HCT116 (cell line): ENCODE measurements around the gene ZEB2. TPM values are rescaled to one million over a fixed set of nuclear protein-coding genes. Genes with fewer than 3 reads are reported as not detected.

ENCODE experiments used
- ATAC-seq: fragments of 200-7000 bp; cut with Tn5 transposase; 2 replicates; pipeline ENCODE4 v1.9.1; 2020; ENCODE audit warnings: mild to moderate bottlenecking, moderate library complexity
- BruUV-seq: library from RNA; stranded (reverse); fragments of 400-500 nt; replicated peaks from 2 replicates; lab custom pipeline; 2021; lab: Mats Ljungman, UMichigan
- CTCF ChIA-PET: fragments of 300-600 bp; sonication (Branson Sonifier 250); formaldehyde crosslinking; loops from one replicate; lab custom pipeline; 2021; ENCODE audit warnings: antibody characterized with exemption; lab: Charles Lee
- POLR2A ChIA-PET: fragments of 300-600, 350-600 bp; sonication (Branson Sonifier 250); formaldehyde crosslinking; loops from one replicate; lab custom pipeline; 2021; ENCODE audit warnings: antibody characterized with exemption; lab: Charles Lee
- RAD21 ChIA-PET, 2 experiments: fragments of 300-600 bp; sonication (Branson Sonifier 250); formaldehyde crosslinking; loops; one replicate each; lab custom pipeline; 2023; ENCODE audit warnings: low total read pairs in 2 of 2; ENCODE audit not compliant: uncharacterized antibody in 2 of 2, unreplicated experiment in 2 of 2, low non-redundant PET in 1 of 2; lab: Charles Lee
- DNase-seq: peaks from one replicate; pipeline ENCODE4 v3.0.0-alpha.2; 2010; ENCODE audit warnings: low read depth, low spot score
- H2AFZ ChIP-seq: fragments of 200-600 bp; shearing (Covaris generic), sonication (generic); 2 replicates; pipeline ENCODE4 v1.6.1; 2017; ENCODE audit warnings: low read depth, mixed run types, mixed read lengths, antibody characterized with exemption, low read length; ENCODE audit not compliant: poor library complexity, severe bottlenecking
- H3K27ac ChIP-seq: 2 replicates; pipeline ENCODE4 v1.5.1; 2012; ENCODE audit warnings: low read depth, low read length
- H3K27me3 ChIP-seq: fragments of 200-600 bp; sonication (generic); 2 replicates; pipeline ENCODE4 v1.6.1; 2016; ENCODE audit warnings: mixed run types, low read length, mixed read lengths; ENCODE audit not compliant: insufficient read depth
- H3K36me3 ChIP-seq, 2 experiments: fragments of 200-500 bp in 1 of 2; fragments of 200-600 bp in 1 of 2; sonication (Bioruptor generic) in 1 of 2; sonication (generic) in 1 of 2; 2 replicates each; pipeline versions ENCODE4 v1.5.1 to v1.6.1; 2014 to 2016; ENCODE audit warnings: low read length in 2 of 2, inconsistent platforms in 1 of 2, mixed read lengths in 1 of 2, mixed run types in 1 of 2; ENCODE audit not compliant: insufficient read depth in 2 of 2, control insufficient read depth in 1 of 2
- H3K4me1 ChIP-seq, 2 experiments: fragments of 200-600 bp in 1 of 2; sonication (generic) in 1 of 2; 2 replicates each; pipeline versions ENCODE4 v1.5.1 to v1.6.1; 2012 to 2017; ENCODE audit warnings: low read length in 2 of 2, inconsistent platforms in 1 of 2, mild to moderate bottlenecking in 1 of 2, mixed read lengths in 1 of 2, mixed run types in 1 of 2, moderate library complexity in 1 of 2; ENCODE audit not compliant: insufficient read depth in 2 of 2, control insufficient read depth in 1 of 2
- H3K4me2 ChIP-seq: fragments of 200-600 bp; sonication (generic); 2 replicates; pipeline ENCODE4 v1.6.1; 2017; ENCODE audit warnings: mixed run types, low read length, mixed read lengths
- H3K4me3 ChIP-seq, 2 experiments: fragments of 200-600 bp in 1 of 2; sonication (generic) in 1 of 2; replicated peaks in 1 of 2; 2 replicates each; pipeline ENCODE4 v1.5.1; 2011 to 2016; ENCODE audit warnings: low read length in 2 of 2, control low read depth in 1 of 2, low read depth in 1 of 2, mild to moderate bottlenecking in 1 of 2, mixed read lengths in 1 of 2, mixed run types in 1 of 2
- H3K79me2 ChIP-seq: fragments of 200-600 bp; sonication (generic); 2 replicates; pipeline ENCODE4 v1.6.1; 2017; ENCODE audit warnings: mild to moderate bottlenecking, mixed run types, low read length, moderate library complexity, mixed read lengths; ENCODE audit not compliant: insufficient read depth
- H3K9ac ChIP-seq: fragments of 200-600 bp; sonication (generic); 2 replicates; pipeline ENCODE4 v1.6.1; 2016; ENCODE audit warnings: low read length, mixed read lengths
- H3K9me2 ChIP-seq: fragments of 200-600 bp; sonication (generic), shearing (Covaris generic); 2 replicates; pipeline ENCODE4 v1.6.1; 2017; ENCODE audit warnings: mixed run types, mild to moderate bottlenecking, moderate library complexity; ENCODE audit not compliant: insufficient read depth
- H3K9me3 ChIP-seq, 2 experiments: fragments of 200-500 bp in 1 of 2; fragments of 200-600 bp in 1 of 2; sonication (Bioruptor generic) in 1 of 2; sonication (generic) in 1 of 2; 2 replicates each; pipeline ENCODE4 v1.6.1; 2014 to 2017; ENCODE audit warnings: low read length in 2 of 2, mixed read lengths in 2 of 2, inconsistent platforms in 1 of 2, low read depth in 1 of 2, mild to moderate bottlenecking in 1 of 2, mixed run types in 1 of 2, moderate library complexity in 1 of 2; ENCODE audit not compliant: control insufficient read depth in 1 of 2, insufficient read depth in 1 of 2
- H4K20me1 ChIP-seq: fragments of 200-600 bp; sonication (generic), shearing (Covaris generic); 2 replicates; pipeline ENCODE4 v1.6.1; 2017; ENCODE audit warnings: mixed run types, mild to moderate bottlenecking, moderate library complexity; ENCODE audit not compliant: insufficient read depth
- CBX3 ChIP-seq: IDR thresholded peaks from 2 replicates; pipeline ENCODE4 v1.6.1; 2012; ENCODE audit warnings: low read depth
- CEBPB ChIP-seq: IDR thresholded peaks from 2 replicates; pipeline ENCODE4 v1.6.1; 2012; ENCODE audit warnings: low read depth
- ELF1 ChIP-seq: IDR thresholded peaks from 2 replicates; pipeline ENCODE4 v1.6.1; 2012; ENCODE audit warnings: low read depth, borderline replicate concordance
- EZH2phosphoT487 ChIP-seq: fragments of 200-600 bp; IDR thresholded peaks from 2 replicates; pipeline ENCODE4 v1.6.1; 2018; ENCODE audit warnings: antibody characterized with exemption, borderline replicate concordance
- FOSL1 ChIP-seq: IDR thresholded peaks from 2 replicates; pipeline ENCODE4 v1.6.1; 2012; ENCODE audit warnings: low read depth
- RAD21 ChIP-seq: IDR thresholded peaks from 2 replicates; pipeline ENCODE4 v1.6.1; 2012; ENCODE audit warnings: low read depth, mild to moderate bottlenecking
- SP1 ChIP-seq: IDR thresholded peaks from 2 replicates; pipeline ENCODE4 v1.6.1; 2012; ENCODE audit warnings: low read depth
- TCF7L2 ChIP-seq: IDR thresholded peaks from 2 replicates; pipeline ENCODE4 v1.7.0; 2011; ENCODE audit warnings: borderline replicate concordance, inconsistent platforms; ENCODE audit not compliant: insufficient read depth, insufficient read length; ENCODE audit errors: extremely low read depth
- YY1 ChIP-seq: IDR thresholded peaks from 2 replicates; pipeline ENCODE4 v1.6.1; 2011; ENCODE audit warnings: low read length, low read depth, moderate library complexity, mild to moderate bottlenecking; ENCODE audit not compliant: insufficient replicate concordance; ENCODE audit errors: extremely low read depth
- ZNF274 ChIP-seq: fragments of 200-500 bp; sonication (Bioruptor generic); IDR thresholded peaks from 2 replicates; pipeline ENCODE4 v1.6.1; 2014; ENCODE audit warnings: mild to moderate bottlenecking, low read depth, low read length, inconsistent platforms
- intact Hi-C: fragments of 100-400 bp; cut with micrococcal nuclease; formaldehyde crosslinking; loops from 2 replicates; pipeline ENCODE4 v1.10.0; 2022
- total RNA-seq: library from RNA; stranded (reverse); gene quantifications from one replicate; pipeline ENCODE4 v1.2.1, GENCODE V29; 2021; ENCODE audit not compliant: unreplicated experiment
- TF ChIP-seq, protein P1 (sequence below): IDR thresholded peaks from 2 replicates; pipeline ENCODE4 v1.6.1; 2011; ENCODE audit warnings: mild to moderate bottlenecking, low read length, moderate library complexity; ENCODE audit not compliant: insufficient replicate concordance; ENCODE audit errors: extremely low read depth
- TF ChIP-seq, protein P2 (sequence below): IDR thresholded peaks from 2 replicates; pipeline ENCODE4 v1.6.1; 2012; ENCODE audit warnings: low read depth
- TF ChIP-seq, protein P3 (sequence below): IDR thresholded peaks from 2 replicates; pipeline ENCODE4 v1.6.1; 2012

Gene ZEB2
- total RNA-seq, 1 experiment from 2014 or later: 0.81 TPM

DNA sequence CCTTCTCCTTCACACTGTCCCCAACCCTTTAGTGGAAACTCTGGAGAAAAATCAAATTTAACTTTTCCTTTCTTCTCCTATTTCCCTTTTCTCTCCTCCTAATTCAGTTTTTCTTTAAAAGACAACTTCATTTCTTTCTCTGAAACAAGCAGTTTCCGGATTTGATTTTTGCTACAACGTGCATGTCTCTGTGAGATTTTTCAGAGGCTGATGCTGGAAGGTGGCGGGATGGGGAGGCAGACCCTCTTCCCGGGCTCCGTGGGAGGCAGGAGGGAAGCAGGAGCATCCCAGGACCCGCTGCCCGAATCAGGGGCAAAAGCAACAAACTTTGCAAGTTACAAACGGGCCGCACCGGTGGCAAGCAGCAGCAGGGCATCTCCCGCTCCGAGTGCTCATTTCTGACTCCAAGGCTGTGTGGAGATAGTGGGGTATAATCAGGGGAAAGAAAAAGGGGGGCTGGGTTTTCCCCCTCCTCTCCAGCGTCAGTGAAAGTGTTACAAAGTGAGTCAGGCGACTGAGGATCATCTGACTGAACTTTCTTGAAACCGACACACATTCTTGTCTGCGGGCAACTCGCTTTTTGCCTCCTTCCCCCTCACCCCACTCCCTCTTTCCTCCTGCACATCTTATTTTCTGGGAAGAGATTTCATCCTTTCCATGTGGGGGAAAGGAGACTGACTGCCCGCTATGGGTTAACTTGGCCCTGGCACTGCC lies 6.4 kb downstream of the ZEB2 start:
- Histone ChIP-seq H3K9ac (no peak overlapping the region), H3K4me3 (no peak overlapping the region), H3K9me2 (no peaks in the 10 kb centered on the region), H3K36me3 (no peaks in the 10 kb centered on the region), H3K4me1 (no peaks in the 10 kb centered on the region)
- CTCF ChIA-PET: no interaction called here
- TF ChIP-seq, protein P1, sequence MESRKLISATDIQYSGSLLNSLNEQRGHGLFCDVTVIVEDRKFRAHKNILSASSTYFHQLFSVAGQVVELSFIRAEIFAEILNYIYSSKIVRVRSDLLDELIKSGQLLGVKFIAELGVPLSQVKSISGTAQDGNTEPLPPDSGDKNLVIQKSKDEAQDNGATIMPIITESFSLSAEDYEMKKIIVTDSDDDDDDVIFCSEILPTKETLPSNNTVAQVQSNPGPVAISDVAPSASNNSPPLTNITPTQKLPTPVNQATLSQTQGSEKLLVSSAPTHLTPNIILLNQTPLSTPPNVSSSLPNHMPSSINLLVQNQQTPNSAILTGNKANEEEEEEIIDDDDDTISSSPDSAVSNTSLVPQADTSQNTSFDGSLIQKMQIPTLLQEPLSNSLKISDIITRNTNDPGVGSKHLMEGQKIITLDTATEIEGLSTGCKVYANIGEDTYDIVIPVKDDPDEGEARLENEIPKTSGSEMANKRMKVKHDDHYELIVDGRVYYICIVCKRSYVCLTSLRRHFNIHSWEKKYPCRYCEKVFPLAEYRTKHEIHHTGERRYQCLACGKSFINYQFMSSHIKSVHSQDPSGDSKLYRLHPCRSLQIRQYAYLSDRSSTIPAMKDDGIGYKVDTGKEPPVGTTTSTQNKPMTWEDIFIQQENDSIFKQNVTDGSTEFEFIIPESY: no peak
- TF ChIP-seq YY1 (no peak), ZNF274 (no peak), EZH2phosphoT487 (no peak), SP1 (no peak), CBX3 (no peak), ELF1 (no peak), CEBPB (no peak), FOSL1 (no peak), RAD21 (no peak), TCF7L2 (no peak)
- TF ChIP-seq, protein P2, sequence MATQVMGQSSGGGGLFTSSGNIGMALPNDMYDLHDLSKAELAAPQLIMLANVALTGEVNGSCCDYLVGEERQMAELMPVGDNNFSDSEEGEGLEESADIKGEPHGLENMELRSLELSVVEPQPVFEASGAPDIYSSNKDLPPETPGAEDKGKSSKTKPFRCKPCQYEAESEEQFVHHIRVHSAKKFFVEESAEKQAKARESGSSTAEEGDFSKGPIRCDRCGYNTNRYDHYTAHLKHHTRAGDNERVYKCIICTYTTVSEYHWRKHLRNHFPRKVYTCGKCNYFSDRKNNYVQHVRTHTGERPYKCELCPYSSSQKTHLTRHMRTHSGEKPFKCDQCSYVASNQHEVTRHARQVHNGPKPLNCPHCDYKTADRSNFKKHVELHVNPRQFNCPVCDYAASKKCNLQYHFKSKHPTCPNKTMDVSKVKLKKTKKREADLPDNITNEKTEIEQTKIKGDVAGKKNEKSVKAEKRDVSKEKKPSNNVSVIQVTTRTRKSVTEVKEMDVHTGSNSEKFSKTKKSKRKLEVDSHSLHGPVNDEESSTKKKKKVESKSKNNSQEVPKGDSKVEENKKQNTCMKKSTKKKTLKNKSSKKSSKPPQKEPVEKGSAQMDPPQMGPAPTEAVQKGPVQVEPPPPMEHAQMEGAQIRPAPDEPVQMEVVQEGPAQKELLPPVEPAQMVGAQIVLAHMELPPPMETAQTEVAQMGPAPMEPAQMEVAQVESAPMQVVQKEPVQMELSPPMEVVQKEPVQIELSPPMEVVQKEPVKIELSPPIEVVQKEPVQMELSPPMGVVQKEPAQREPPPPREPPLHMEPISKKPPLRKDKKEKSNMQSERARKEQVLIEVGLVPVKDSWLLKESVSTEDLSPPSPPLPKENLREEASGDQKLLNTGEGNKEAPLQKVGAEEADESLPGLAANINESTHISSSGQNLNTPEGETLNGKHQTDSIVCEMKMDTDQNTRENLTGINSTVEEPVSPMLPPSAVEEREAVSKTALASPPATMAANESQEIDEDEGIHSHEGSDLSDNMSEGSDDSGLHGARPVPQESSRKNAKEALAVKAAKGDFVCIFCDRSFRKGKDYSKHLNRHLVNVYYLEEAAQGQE: no peak
- TF ChIP-seq, protein P3, sequence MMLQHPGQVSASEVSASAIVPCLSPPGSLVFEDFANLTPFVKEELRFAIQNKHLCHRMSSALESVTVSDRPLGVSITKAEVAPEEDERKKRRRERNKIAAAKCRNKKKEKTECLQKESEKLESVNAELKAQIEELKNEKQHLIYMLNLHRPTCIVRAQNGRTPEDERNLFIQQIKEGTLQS: no peak
- TF ChIP-seq, all 23 proteins: peak for 0
- H3K27ac ChIP-seq: no peak overlapping the region
- ChIA-PET RAD21 (no interaction called here), POLR2A (no interaction called here)
- H3K9me3 ChIP-seq: no peaks in the 10 kb centered on the region
- intact Hi-C loops: no loop called here
- no peak for DNase-seq
- H2AFZ ChIP-seq: no peak overlapping the region
- H3K27me3 ChIP-seq: peaks cover 40% of the 10 kb centered on the region
- ATAC-seq: no peak
- no peaks in the 10 kb centered on the region for H4K20me1 ChIP-seq
- H3K4me2 ChIP-seq: no peak overlapping the region
- H3K79me2 ChIP-seq: no peaks in the 10 kb centered on the region
- BruUV-seq: no TSS peak
